ENCODE data around the gene LIN28A.

DNA sequence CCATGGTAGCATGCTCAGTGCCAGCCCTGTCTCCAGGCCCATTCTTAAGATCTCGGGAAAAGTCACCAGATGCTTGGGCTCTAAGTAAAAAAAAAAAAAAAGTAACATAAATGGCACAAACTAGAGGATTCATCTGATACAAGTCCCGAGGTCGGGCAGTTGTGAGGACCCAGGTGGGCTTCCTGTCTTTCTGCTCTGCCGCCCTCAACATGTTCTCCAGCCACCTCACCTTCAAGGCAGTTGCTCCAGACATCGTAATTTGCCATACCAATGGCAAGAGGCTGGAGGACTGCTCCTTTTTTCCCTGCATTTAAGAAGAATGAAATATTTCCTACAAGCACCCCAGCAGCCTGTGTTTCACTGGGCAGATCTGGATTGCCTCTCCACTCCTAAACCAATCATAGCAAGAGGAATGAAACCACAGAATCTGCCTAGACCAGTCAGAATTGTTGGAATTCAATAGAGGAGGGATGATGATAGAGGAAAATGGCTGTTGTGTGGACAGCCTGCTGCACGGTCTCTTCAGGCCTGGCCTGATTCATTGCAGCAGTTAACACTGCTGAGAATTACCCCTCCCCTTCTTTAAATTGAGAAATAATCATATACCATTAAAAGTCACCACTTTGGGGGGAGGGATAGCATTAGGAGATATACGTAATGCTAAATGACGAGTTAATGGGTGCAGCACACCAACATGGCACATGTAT lies 67.0 kb downstream of the LIN28A start:
- TF ChIP-seq, protein P1, sequence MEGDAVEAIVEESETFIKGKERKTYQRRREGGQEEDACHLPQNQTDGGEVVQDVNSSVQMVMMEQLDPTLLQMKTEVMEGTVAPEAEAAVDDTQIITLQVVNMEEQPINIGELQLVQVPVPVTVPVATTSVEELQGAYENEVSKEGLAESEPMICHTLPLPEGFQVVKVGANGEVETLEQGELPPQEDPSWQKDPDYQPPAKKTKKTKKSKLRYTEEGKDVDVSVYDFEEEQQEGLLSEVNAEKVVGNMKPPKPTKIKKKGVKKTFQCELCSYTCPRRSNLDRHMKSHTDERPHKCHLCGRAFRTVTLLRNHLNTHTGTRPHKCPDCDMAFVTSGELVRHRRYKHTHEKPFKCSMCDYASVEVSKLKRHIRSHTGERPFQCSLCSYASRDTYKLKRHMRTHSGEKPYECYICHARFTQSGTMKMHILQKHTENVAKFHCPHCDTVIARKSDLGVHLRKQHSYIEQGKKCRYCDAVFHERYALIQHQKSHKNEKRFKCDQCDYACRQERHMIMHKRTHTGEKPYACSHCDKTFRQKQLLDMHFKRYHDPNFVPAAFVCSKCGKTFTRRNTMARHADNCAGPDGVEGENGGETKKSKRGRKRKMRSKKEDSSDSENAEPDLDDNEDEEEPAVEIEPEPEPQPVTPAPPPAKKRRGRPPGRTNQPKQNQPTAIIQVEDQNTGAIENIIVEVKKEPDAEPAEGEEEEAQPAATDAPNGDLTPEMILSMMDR (IDR thresholded peaks at IDR 0.05; ENCODE audit: low read length), result no peak
- TF ChIP-seq EZH2 (optimal IDR thresholded peaks at IDR 0.05; ENCODE audit: low read depth, low read length), result no peak

Data from MM.1S (cell line).